GM23248 (cell line): Measurements from ENCODE around the gene KCNJ1.

Experiments used
- EZH2 ChIP-seq: fragments of 200-600 bp; sonication (generic); IDR thresholded peaks from 2 replicates; pipeline ENCODE4 v1.6.1; 2018; ENCODE audit warnings: antibody characterized with exemption, mild to moderate bottlenecking; ENCODE audit not compliant: insufficient read depth, poor library complexity, severe bottlenecking
- EZH2phosphoT487 ChIP-seq: fragments of 200-600 bp; sonication (generic); IDR thresholded peaks from 2 replicates; pipeline ENCODE4 v1.6.1; 2018; ENCODE audit warnings: antibody characterized with exemption, moderate library complexity, mild to moderate bottlenecking, low read depth; ENCODE audit not compliant: insufficient read depth

GRCh38 chr11:128896356-128896755 lies 29.3 kb upstream of the KCNJ1 start:
- no peak for TF ChIP-seq EZH2
- TF ChIP-seq EZH2phosphoT487, result no peak
